ENCODE measurements around the gene TSC2.

The TSC2 gene

DNA sequence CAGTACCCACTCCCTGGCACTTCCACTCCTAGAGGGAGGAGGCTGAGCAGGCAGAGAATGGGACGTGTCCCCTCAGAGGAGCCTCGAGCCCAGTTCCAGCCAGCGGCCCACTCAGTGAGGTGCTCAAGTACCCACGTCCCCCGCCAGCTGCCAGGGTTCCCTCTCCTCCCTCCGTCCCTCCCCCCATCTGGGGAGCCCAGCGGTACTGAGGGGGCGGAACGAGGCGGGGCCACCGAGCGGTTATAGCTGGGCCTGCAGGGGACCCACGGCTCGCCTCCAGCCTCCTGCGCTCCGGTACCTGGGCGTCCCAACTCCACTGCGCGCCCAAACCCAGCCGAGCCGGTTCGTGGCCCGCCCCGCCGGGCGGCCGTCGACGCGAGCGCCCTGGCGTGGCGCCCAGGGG lies 28.3 kb upstream of the TSC2 start, which contains the start of gene NPW:
TSS of gene NPW (plus strand) at position 268 of the 403 bp plus-strand sequence.
- Histone ChIP-seq H3K36me3 (no peaks in the 10 kb centered on the region), H3K27ac (peak within 1 kb of the TSS in 8 of 11 experiments; percentile 24 to 67 (median 52); a peak in 16 of 22 replicates), H3K4me2 (peak within 1 kb of the TSS; percentile 71 to 88 (median 79)), H3K4me1 (peaks cover 41 to 68% (median 53%) of the 10 kb centered on the region in 10 experiments), H3K27me3 (peaks cover 34 to 50% (median 45%) of the 10 kb centered on the region in 11 experiments), H4K20me1 (peaks cover 0 to 5% (median 0%) of the 10 kb centered on the region in 11 experiments; a peak in 3 of 22 replicates), H3K9ac (peak within 1 kb of the TSS; percentile 21 to 70 (median 62); a peak in 20 of 22 replicates), H3K4me3 (peak within 1 kb of the TSS; percentile 29 to 64 (median 50); a peak in 19 of 20 replicates), H3K9me3 (replicated peaks in 1 of 11) (no peaks in the 10 kb centered on the region)
- no peak for TF ChIP-seq Cebpa-rat (IDR thresholded peaks at IDR 0.05)

DNA sequence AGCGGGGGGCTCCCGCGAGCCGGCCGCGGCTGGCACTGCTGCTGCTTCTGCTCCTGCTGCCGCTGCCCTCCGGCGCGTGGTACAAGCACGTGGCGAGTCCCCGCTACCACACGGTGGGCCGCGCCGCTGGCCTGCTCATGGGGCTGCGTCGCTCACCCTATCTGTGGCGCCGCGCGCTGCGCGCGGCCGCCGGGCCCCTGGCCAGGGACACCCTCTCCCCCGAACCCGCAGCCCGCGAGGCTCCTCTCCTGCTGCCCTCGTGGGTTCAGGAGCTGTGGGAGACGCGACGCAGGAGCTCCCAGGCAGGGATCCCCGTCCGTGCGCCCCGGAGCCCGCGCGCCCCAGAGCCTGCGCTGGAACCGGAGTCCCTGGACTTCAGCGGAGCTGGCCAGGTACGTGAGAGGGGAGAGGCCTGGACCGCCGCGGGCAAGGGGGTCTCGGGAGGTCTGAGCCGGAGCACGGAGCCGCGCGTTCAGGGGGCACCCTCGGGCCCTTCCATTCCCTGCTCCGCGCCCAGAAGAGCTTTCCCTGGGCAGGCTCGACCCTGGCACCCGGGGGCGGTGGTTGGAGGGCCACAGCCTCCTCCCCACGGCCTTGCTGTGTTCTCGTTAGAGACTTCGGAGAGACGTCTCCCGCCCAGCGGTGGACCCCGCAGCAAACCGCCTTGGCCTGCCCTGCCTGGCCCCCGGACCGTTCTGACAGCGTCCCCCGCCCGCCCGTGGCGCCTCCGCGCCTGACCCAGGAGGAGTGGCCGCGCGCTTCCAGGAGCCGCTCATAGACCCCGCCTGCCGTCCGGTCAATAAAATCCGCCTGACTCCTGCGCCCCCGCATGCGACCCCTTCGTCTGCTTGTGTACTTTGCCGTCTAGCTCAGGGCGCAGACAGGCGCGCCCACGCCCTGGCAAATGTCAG lies 27.6 kb upstream of the TSC2 start:
- Histone ChIP-seq H3K27ac (peak overlapping the region in 8 of 11 experiments; percentile 24 to 67 (median 52); a peak in 16 of 22 replicates), H3K4me1 (peaks cover 36 to 68% (median 49%) of the 10 kb centered on the region in 10 experiments), H4K20me1 (peaks cover 0 to 5% (median 0%) of the 10 kb centered on the region in 11 experiments; a peak in 3 of 22 replicates), H3K27me3 (peaks cover 34 to 54% (median 46%) of the 10 kb centered on the region in 11 experiments), H3K4me2 (peak overlapping the region; percentile 71 to 88 (median 79)), H3K9me3 (replicated peaks in 1 of 11) (no peaks in the 10 kb centered on the region), H3K9ac (peak overlapping the region; percentile 21 to 70 (median 62); a peak in 20 of 22 replicates), H3K36me3 (no peaks in the 10 kb centered on the region), H3K4me3 (peak overlapping the region; percentile 29 to 64 (median 50); a peak in 19 of 20 replicates)
- no peak for TF ChIP-seq Cebpa-rat (IDR thresholded peaks at IDR 0.05)

DNA sequence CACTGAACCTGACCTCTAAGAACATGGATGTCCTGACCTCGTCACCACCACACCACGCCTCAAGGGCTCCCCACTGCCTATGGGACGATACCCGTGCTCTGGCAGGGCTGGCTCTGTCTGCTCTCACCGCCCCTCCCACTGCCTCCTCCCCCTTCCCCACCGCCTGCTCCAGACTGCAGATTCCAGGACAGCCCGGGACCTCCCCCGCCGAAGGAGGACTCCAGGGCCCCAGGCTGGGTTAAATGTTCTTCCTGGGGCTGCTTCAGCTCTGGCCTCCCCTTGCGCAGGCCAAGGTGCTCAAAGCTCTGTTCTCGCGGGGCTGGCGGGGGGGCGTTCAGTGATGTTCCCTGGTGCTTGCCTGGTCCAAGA lies 25.1 kb upstream of the TSC2 start:
- peaks cover 0 to 9% (median 3%) of the 10 kb centered on the region in 11 experiments; a peak in 13 of 22 replicates for H4K20me1 ChIP-seq
- H3K9me3 ChIP-seq (replicated peaks in 1 of 11), result no peaks in the 10 kb centered on the region
- H3K36me3 ChIP-seq, result no peaks in the 10 kb centered on the region
- peaks cover 35 to 67% (median 46%) of the 10 kb centered on the region in 10 experiments for H3K4me1 ChIP-seq
- H3K27ac ChIP-seq, result peak overlapping the region in 6 of 11 experiments; percentile 20 to 71 (median 44); a peak in 9 of 22 replicates
- peak overlapping the region; percentile 26 to 75 (median 63); a peak in 19 of 22 replicates for H3K9ac ChIP-seq
- TF ChIP-seq Cebpa-rat (IDR thresholded peaks at IDR 0.05), result no peak
- H3K4me2 ChIP-seq, result peak overlapping the region; percentile 80 to 99 (median 94)
- peaks cover 46 to 73% (median 69%) of the 10 kb centered on the region in 11 experiments for H3K27me3 ChIP-seq
- peak overlapping the region; percentile 40 to 67 (median 50); a peak in 18 of 20 replicates for H3K4me3 ChIP-seq

DNA sequence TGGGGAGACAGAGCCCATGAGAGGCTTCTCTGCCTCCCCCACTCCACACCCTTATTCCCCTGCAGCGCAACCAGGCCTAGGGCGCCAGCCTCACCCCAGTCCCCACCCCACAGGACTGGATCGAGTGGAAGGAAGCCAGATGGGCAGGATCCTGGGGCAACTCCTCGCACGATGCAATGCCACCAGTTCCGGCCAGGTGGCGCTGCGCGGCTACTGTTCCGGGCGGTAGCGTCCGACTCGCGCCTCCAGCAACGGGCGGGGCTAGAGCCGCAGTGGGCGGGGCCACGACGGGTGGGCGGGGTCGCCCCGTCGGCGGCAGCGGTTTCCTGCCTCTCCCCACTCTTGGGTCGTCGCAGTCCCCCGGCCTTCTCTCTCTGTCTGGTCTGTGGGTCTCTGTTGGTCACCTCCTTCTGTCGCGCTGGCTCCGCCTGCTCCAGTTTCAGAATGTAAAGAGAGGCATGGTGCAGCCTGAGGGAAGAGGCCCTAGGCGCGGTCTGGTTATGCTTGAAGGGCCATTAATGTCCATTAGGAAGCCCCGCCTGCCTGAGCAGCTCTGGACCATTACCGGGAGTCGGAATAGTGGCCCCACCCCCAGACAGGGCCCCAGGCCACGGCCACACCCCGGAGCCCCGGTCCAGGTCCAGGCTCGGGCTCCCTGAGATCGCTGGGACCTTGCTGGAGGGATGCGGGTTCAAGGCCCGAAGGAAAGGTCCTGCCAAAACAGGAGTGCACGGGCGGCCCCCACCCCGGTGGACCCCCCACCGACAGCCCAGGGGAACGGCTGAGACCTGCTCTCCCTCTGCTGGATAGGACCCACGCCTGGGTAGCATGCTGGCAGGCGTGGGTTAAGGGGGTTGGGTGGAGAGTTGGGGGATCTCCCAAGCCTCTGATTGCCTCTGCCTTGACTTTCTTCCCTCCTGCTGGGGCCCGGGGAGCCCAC lies 24.4 kb upstream of the TSC2 start:
- TF ChIP-seq Cebpa-rat (IDR thresholded peaks at IDR 0.05), result no peak
- peak overlapping the region in 10 of 11 experiments; percentile 36 to 74 (median 53); a peak in 21 of 22 replicates for H3K27ac ChIP-seq
- peaks cover 0 to 15% (median 10%) of the 10 kb centered on the region in 11 experiments; a peak in 15 of 22 replicates for H4K20me1 ChIP-seq
- peak overlapping the region; percentile 26 to 75 (median 63); a peak in 19 of 22 replicates for H3K9ac ChIP-seq
- no peaks in the 10 kb centered on the region for H3K36me3 ChIP-seq
- no peaks in the 10 kb centered on the region for H3K9me3 ChIP-seq (replicated peaks in 1 of 11)
- peaks cover 42 to 74% (median 53%) of the 10 kb centered on the region in 10 experiments for H3K4me1 ChIP-seq
- peak overlapping the region; percentile 40 to 67 (median 50); a peak in 18 of 20 replicates for H3K4me3 ChIP-seq
- peak overlapping the region; percentile 80 to 99 (median 94) for H3K4me2 ChIP-seq
- H3K27me3 ChIP-seq, result peaks cover 48 to 73% (median 69%) of the 10 kb centered on the region in 11 experiments

DNA sequence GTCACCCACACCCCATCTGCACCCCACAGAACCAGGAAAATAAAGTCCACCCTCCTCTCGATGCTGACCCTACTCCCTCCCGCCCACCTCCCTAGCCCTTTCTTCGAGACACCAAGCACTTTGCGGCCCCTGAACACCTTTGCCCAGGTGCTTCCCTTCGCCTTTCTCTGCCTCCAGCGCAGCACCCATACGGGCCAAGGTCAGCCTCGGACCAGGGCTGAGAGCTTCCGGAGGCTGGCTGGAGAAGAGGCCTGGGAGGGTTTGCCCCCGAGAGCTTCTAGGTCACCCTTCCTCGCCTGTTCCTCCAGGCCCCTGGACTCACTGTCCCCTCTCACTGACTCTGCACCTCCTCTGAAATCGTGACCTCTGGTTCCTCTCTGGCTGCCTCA lies 23.8 kb upstream of the TSC2 start:
- peaks cover 0 to 22% (median 14%) of the 10 kb centered on the region in 11 experiments; a peak in 15 of 22 replicates for H4K20me1 ChIP-seq
- H3K9me3 ChIP-seq (replicated peaks in 1 of 11), result no peaks in the 10 kb centered on the region
- peak overlapping the region in 2 of 10 experiments; percentile 36 to 45; a peak in 2 of 20 replicates for H3K4me3 ChIP-seq
- peak overlapping the region; percentile 10 to 66 (median 57); a peak in 12 of 22 replicates for H3K9ac ChIP-seq
- TF ChIP-seq Cebpa-rat (IDR thresholded peaks at IDR 0.05), result no peak
- H3K27ac ChIP-seq, result peak overlapping the region in 6 of 11 experiments; percentile 46 to 74 (median 64); a peak in 13 of 22 replicates
- H3K4me2 ChIP-seq, result peak overlapping the region; percentile 74 to 99 (median 94)
- H3K4me1 ChIP-seq, result peaks cover 42 to 77% (median 58%) of the 10 kb centered on the region in 10 experiments
- H3K36me3 ChIP-seq, result no peaks in the 10 kb centered on the region
- H3K27me3 ChIP-seq, result peaks cover 42 to 73% (median 67%) of the 10 kb centered on the region in 11 experiments

DNA sequence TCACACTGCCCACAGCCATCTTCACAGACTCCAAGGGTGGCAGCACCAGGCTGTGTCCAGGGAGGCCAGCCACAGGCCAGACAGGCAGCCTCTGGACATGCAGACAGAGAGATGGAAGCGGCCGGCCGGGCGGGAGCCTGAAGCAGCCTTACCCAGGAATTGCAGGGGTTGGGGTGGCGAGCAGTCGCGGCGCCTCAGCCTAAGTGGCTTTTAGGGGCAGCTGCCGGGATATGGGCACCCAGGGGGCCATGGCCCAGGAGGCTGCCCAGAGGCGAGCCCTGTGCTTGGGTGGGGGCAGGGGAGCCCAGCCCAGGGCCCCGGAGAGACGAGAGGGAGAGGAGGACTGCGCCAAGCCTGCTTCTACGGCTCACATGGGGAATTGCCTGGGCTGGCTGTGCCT lies 22.5 kb upstream of the TSC2 start:
- H3K4me2 ChIP-seq, result peak overlapping the region in 4 of 11 experiments; percentile 0 to 98 (median 94); a peak in 3 of 22 replicates
- no peak overlapping the region for H3K27ac ChIP-seq
- H3K9ac ChIP-seq, result peak overlapping the region in 4 of 11 experiments; percentile 11 to 27 (median 20); a peak in 3 of 22 replicates
- no peak overlapping the region for H3K4me3 ChIP-seq
- peaks cover 0 to 24% (median 14%) of the 10 kb centered on the region in 11 experiments; a peak in 15 of 22 replicates for H4K20me1 ChIP-seq
- H3K4me1 ChIP-seq, result peaks cover 32 to 76% (median 52%) of the 10 kb centered on the region in 10 experiments
- H3K9me3 ChIP-seq (replicated peaks in 1 of 11), result no peaks in the 10 kb centered on the region
- H3K36me3 ChIP-seq, result no peaks in the 10 kb centered on the region
- TF ChIP-seq Cebpa-rat (IDR thresholded peaks at IDR 0.05), result no peak
- peaks cover 30 to 61% (median 55%) of the 10 kb centered on the region in 11 experiments for H3K27me3 ChIP-seq

DNA sequence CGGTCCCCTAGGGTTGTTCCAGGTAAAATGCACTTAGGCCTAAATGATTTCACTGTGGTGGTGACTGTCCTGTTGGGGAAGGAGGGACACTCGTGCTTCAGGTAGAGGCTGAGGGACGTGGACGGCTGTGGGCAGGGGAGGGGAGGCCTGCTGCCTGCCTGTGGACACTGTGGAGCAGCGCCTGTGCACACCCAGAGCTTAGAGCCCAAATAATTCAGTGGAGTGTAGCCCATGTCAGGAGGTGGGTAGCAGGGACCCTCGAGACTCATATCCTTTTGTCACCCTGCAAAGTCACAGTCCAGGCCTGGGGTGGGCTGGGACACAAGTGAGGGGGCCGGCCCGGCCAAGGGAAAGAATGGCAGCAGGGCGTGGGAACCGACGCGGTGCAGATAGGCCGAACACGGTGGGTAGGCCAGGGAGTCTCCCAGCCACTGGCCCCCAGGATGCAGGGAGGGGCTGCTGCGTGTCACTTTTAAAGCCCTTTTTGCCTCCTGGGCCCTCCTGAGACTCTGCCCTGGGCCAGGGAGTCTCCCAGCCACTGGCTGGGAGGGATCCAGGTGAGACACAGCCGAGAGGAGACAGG lies 21.8 kb upstream of the TSC2 start:
- H3K9me3 ChIP-seq (replicated peaks in 1 of 11), result no peaks in the 10 kb centered on the region
- no peak overlapping the region for H3K27ac ChIP-seq
- no peak for TF ChIP-seq Cebpa-rat (IDR thresholded peaks at IDR 0.05)
- no peaks in the 10 kb centered on the region for H3K36me3 ChIP-seq
- H3K4me1 ChIP-seq, result peaks cover 31 to 77% (median 57%) of the 10 kb centered on the region in 10 experiments
- H3K4me3 ChIP-seq, result peak overlapping the region in 2 of 10 experiments; percentile 72 to 80; a peak in 6 of 20 replicates
- H3K4me2 ChIP-seq, result peak overlapping the region; percentile 96 to 98 (median 97); a peak in 19 of 22 replicates
- peak overlapping the region in 5 of 11 experiments; percentile 4 to 79 (median 5); a peak in 2 of 22 replicates for H3K9ac ChIP-seq
- peaks cover 22 to 54% (median 47%) of the 10 kb centered on the region in 11 experiments for H3K27me3 ChIP-seq
- peaks cover 0 to 24% (median 14%) of the 10 kb centered on the region in 11 experiments; a peak in 15 of 22 replicates for H4K20me1 ChIP-seq
